Measurements from ENCODE around the gene PRKAR1B. TPM values are rescaled to one million over a fixed set of nuclear protein-coding genes. Genes with fewer than 3 reads are reported as not detected.

PRKAR1B gene
- total and polyA plus RNA-seq, 10 of the 15 experiments (the other 5 are each of a cell fraction or from before 2014, with no cell fraction given): 1.4 to 45.6 (median 19.3) TPM

- H3K4me2 ChIP-seq (ENCODE audit: control insufficient read depth, insufficient read depth): no peak overlapping the region
- no peaks in the 10 kb centered on the region for H4K20me1 ChIP-seq (ENCODE audit: control insufficient read depth, insufficient read depth)
- H3K9ac ChIP-seq (ENCODE audit: control insufficient read depth, insufficient read depth, low read length): no peak overlapping the region
- H3K4me1 ChIP-seq (ENCODE audit: control insufficient read depth, insufficient read depth, low read length): no peaks in the 10 kb centered on the region
- no peak overlapping the region for H3K27ac ChIP-seq (ENCODE audit: control insufficient read depth, insufficient read depth)
- in situ Hi-C loops (cut with MboI): no loop called here
- no peak overlapping the region for H2AFZ ChIP-seq (ENCODE audit: control insufficient read depth, low read depth, low read length)
- TF ChIP-seq, protein P1, sequence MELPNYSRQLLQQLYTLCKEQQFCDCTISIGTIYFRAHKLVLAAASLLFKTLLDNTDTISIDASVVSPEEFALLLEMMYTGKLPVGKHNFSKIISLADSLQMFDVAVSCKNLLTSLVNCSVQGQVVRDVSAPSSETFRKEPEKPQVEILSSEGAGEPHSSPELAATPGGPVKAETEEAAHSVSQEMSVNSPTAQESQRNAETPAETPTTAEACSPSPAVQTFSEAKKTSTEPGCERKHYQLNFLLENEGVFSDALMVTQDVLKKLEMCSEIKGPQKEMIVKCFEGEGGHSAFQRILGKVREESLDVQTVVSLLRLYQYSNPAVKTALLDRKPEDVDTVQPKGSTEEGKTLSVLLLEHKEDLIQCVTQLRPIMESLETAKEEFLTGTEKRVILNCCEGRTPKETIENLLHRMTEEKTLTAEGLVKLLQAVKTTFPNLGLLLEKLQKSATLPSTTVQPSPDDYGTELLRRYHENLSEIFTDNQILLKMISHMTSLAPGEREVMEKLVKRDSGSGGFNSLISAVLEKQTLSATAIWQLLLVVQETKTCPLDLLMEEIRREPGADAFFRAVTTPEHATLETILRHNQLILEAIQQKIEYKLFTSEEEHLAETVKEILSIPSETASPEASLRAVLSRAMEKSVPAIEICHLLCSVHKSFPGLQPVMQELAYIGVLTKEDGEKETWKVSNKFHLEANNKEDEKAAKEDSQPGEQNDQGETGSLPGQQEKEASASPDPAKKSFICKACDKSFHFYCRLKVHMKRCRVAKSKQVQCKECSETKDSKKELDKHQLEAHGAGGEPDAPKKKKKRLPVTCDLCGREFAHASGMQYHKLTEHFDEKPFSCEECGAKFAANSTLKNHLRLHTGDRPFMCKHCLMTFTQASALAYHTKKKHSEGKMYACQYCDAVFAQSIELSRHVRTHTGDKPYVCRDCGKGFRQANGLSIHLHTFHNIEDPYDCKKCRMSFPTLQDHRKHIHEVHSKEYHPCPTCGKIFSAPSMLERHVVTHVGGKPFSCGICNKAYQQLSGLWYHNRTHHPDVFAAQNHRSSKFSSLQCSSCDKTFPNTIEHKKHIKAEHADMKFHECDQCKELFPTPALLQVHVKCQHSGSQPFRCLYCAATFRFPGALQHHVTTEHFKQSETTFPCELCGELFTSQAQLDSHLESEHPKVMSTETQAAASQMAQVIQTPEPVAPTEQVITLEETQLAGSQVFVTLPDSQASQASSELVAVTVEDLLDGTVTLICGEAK (IDR thresholded peaks at IDR 0.05; ENCODE audit: borderline replicate concordance): no peak
- no peak for TF ChIP-seq RUNX3 (IDR thresholded peaks at IDR 0.05; ENCODE audit: low read length)
- no peak for TF ChIP-seq SP1 (IDR thresholded peaks at IDR 0.05; ENCODE audit: low read depth, low read length)
- TF ChIP-seq TCF12 (IDR thresholded peaks at IDR 0.05; ENCODE audit: low read depth, low read length): no peak
- ChIA-PET CTCF (no interaction called here), SMC1A (ENCODE audit: uncharacterized antibody, unreplicated experiment) (no interaction called here), POLR2A (no interaction called here), RAD21 (ENCODE audit: unreplicated experiment) (no interaction called here)
- H3K79me2 ChIP-seq (ENCODE audit: control insufficient read depth, insufficient read depth, low read length): no peaks in the 10 kb centered on the region
- ATAC-seq (no peak), DNase-seq (ENCODE audit: low read depth, low spot score) (no peak), FAIRE-seq (no peak)
- H3K27me3 ChIP-seq (replicated peaks in 1 of 2; ENCODE audit: control insufficient read depth in 2 of 2, insufficient read depth in 2 of 2, low read length in 1 of 2): no peaks in the 10 kb centered on the region
- H3K9me3 ChIP-seq (replicated peaks; ENCODE audit: control insufficient read depth, insufficient read depth, low read length): no peaks in the 10 kb centered on the region; the same call in 1 of the 3 replicates
- BruUV-seq (replicated peaks): no TSS peak
- no peaks in the 10 kb centered on the region for H3K36me3 ChIP-seq (ENCODE audit: control insufficient read depth in 2 of 2, insufficient read depth in 2 of 2, low read length in 1 of 2)
- WGBS (ENCODE audit: insufficient coverage, insufficient replicate concordance, low lambda C conversion rate, missing lambda C conversion rate): 94% methylated on average over 45 of the region's 45 CpGs
- intact Hi-C loops (cut with micrococcal nuclease; ENCODE audit: unreplicated experiment): no loop called here
- H3K4me3 ChIP-seq: no peak overlapping the region
These were observed 154.4 kb downstream of the PRKAR1B start for GRCh38 chr7:572416-573268.

Data from GM12878 (cell line).